ENCODE results near the gene FOXC2.

DNA sequence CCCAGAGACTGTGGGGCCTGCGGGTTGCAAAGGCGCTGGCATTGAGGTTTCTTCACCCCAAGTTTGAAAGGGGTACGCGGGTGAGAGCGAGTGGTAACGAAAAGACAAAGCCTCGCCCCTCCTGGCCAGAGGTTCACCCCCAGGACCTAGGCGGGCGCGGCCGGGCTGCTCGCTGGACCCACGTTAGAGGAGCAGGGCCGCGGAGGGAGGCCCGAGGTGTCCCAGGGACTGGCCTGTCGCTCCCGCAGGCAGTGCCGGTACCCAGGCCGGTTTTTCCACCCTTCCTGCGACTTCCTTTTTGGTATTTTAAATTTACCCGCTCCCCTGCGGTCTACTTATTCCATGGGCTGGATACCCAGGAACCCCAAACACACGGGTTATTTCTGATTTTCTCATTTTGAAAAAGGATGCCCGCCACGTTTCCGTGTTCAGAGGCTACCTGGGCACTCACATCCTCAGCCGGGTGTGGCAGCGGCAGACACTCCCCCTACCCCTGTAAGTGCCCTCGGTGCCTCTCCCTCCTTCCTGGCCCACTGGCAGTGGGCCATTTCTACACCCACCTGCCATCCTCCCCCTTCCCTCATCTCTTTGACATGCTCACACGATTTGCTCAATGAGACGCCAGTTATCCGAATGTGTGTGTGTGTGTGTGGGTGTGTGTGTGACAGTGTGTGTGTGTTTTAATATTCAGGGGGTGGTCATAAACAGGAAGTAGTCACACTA, 10.1 kb downstream of the FOXC2 start:
- TF ChIP-seq POLR2A (IDR thresholded peaks at IDR 0.05; ENCODE audit: low read depth, low read length) (no peak), POLR2AphosphoS5 (IDR thresholded peaks at IDR 0.05; ENCODE audit: low read depth, low read length) (no peak), PAX5 (IDR thresholded peaks at IDR 0.05; ENCODE audit: insufficient read depth, low read length, severe bottlenecking) (no peak), TAF1 (IDR thresholded peaks at IDR 0.05; ENCODE audit: low read depth, low read length) (no peak), POU2F2 (IDR thresholded peaks at IDR 0.05; ENCODE audit: low read depth, low read length) (no peak), SPI1 (IDR thresholded peaks at IDR 0.05; ENCODE audit: low read depth, low read length) (no peak)
